GM12878 (cell line): ENCODE measurements around the gene CACNG5.

Source experiments
- CTCF ChIP-seq, 3 experiments: IDR thresholded peaks in 2 of 3; conservative IDR thresholded peaks in 1 of 3; 2 replicates each; pipeline ENCODE4 v1.5.1; 2011; ENCODE audit warnings: low read depth in 3 of 3, low read length in 3 of 3, mild to moderate bottlenecking in 3 of 3, control low read depth in 2 of 3, moderate library complexity in 2 of 3, inconsistent platforms in 1 of 3, mixed read lengths in 1 of 3; ENCODE audit not compliant: control insufficient read depth in 2 of 3, insufficient read depth in 1 of 3; ENCODE audit errors: extremely low read depth in 1 of 3
- EZH2 ChIP-seq: IDR thresholded peaks from 2 replicates; pipeline ENCODE4 v1.6.1; 2012; ENCODE audit warnings: low read depth, mild to moderate bottlenecking, control low read depth, inconsistent platforms, low read length, borderline replicate concordance; ENCODE audit not compliant: control insufficient read depth
- POLR2AphosphoS5 ChIP-seq: IDR thresholded peaks from 2 replicates; pipeline ENCODE4 v1.6.1; 2011; ENCODE audit warnings: mild to moderate bottlenecking, low read length, inconsistent platforms
- TARDBP ChIP-seq: IDR thresholded peaks from 2 replicates; pipeline ENCODE4 v1.6.1; 2016; ENCODE audit warnings: borderline replicate concordance
- ZNF274 ChIP-seq: IDR thresholded peaks from one replicate; pipeline ENCODE4 v1.8.0; 2011; ENCODE audit not compliant: insufficient read length, insufficient read depth

DNA sequence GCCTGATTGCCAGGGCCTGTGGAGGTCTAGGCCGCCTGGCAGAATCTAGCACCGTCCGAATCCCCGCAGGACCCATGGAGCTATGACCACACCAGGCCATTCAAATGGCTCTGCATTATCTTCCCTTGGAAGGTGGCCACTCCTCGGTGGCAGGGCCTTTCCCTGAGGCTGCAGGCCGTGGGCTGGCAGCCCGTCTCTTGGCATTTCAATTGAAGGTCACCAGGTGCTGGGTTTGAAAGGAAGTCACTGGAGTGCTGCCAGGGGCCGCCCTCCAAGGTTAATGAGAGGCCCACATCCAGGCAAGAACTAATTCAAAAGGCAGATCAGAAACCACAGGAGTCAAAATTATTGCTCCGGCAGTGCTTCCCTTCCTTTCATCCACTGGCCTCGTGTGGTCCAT, 27.7 kb upstream of the CACNG5 start:
- TF ChIP-seq CTCF (IDR thresholded peaks at IDR 0.05 in 2 of 3, conservative IDR thresholded peaks at IDR 0.05 in 1 of 3; ENCODE audit: control insufficient read depth in 2 of 3, extremely low read depth in 1 of 3, insufficient read depth in 1 of 3, low read depth in 3 of 3, low read length in 3 of 3): no peak
- no peak for TF ChIP-seq EZH2
- TF ChIP-seq TARDBP: no peak
- no peak for TF ChIP-seq ZNF274
- no peak for TF ChIP-seq POLR2AphosphoS5
